ENCODE results near the gene ST3GAL2.

ST3GAL2 gene

GRCh38 chr16:70438969-70439862 is at the start of gene ST3GAL2:
TSS of gene ST3GAL2 (minus strand) at chr16:70439100. CDS start at chr16:70398530, 40,570 bp downstream.
- DNase-seq = peak; percentile 96

GRCh38 chr16:70484867-70485266 is 46.0 kb upstream of the ST3GAL2 start:
- no peak for DNase-seq

- no peak for DNase-seq
Measured at GRCh38 chr16:70483426-70483825, 44.5 kb upstream of the ST3GAL2 start.

GRCh38 chr16:70482624-70483023 is 43.7 kb upstream of the ST3GAL2 start:
- DNase-seq = no peak

- DNase-seq = no peak
Measured at GRCh38 chr16:70481929-70482536, 43.1 kb upstream of the ST3GAL2 start.

- DNase-seq = no peak
Measured at GRCh38 chr16:70480127-70481105, 41.5 kb upstream of the ST3GAL2 start.

- no peak for DNase-seq
Measured at GRCh38 chr16:70478912-70479341, 40.0 kb upstream of the ST3GAL2 start.

GRCh38 chr16:70478169-70478568 is 39.3 kb upstream of the ST3GAL2 start:
- no peak for DNase-seq

GRCh38 chr16:70476272-70477020 is 37.5 kb upstream of the ST3GAL2 start:
- peak; percentile 75 for DNase-seq

- no peak for DNase-seq
Measured at GRCh38 chr16:70475054-70475871, 36.4 kb upstream of the ST3GAL2 start.

- no peak for DNase-seq
Measured at GRCh38 chr16:70474320-70475053, 35.6 kb upstream of the ST3GAL2 start.

- DNase-seq = no peak
Measured at GRCh38 chr16:70473446-70474319, 34.8 kb upstream of the ST3GAL2 start.

- DNase-seq = no peak
Measured at GRCh38 chr16:70472786-70473433, 34.0 kb upstream of the ST3GAL2 start.

GRCh38 chr16:70470927-70471341 is 32.0 kb upstream of the ST3GAL2 start:
- DNase-seq = no peak

- DNase-seq = no peak
Measured at GRCh38 chr16:70470141-70470926, 31.4 kb upstream of the ST3GAL2 start.

GRCh38 chr16:70468776-70469525 is 30.1 kb upstream of the ST3GAL2 start:
- no peak for DNase-seq

GRCh38 chr16:70467608-70468007 is 28.7 kb upstream of the ST3GAL2 start:
- no peak for DNase-seq

Data from activated CD8-positive, alpha-beta memory T cell treated with anti-CD3 and anti-CD28 coated beads for 24 hours (primary cell).